ENCODE data around the gene VWC2L. TPM values are rescaled to one million over a fixed set of nuclear protein-coding genes. Genes with fewer than 3 reads are reported as not detected.

Gene VWC2L
- total and polyA plus RNA-seq, 2 donors from 2014 or later = 0.09 TPM; not detected in 1

GRCh38 chr2:214450118-214450894 lies 39.5 kb downstream of the VWC2L start:
- DNase-seq (no peak), FAIRE-seq (no peak)
- H3K27me3 ChIP-seq (ENCODE audit: control insufficient read depth, insufficient read depth, low read length) = no peaks in the 10 kb centered on the region
- H3K9me3 ChIP-seq (ENCODE audit: control insufficient read depth in 2 of 3, insufficient read depth in 1 of 3, low read length in 3 of 3) = no peaks in the 10 kb centered on the region
- no peak for TF ChIP-seq CTCF (IDR thresholded peaks at IDR 0.05; ENCODE audit: borderline replicate concordance, extremely low read depth, insufficient read depth)
- no peak overlapping the region for H3K9ac ChIP-seq (ENCODE audit: low read length in 3 of 3)
- H3K36me3 ChIP-seq (ENCODE audit: control insufficient read depth in 2 of 3, insufficient read depth in 3 of 3, low read length in 3 of 3) = no peaks in the 10 kb centered on the region
- intact Hi-C loops (cut with DNase I) = no loop called here
- no peak overlapping the region for H3K4me3 ChIP-seq (ENCODE audit: low read length in 3 of 3)
- no peak overlapping the region for H3K27ac ChIP-seq (ENCODE audit: low read depth in 2 of 2, low read length in 2 of 2)
- H3K4me1 ChIP-seq (ENCODE audit: control insufficient read depth in 2 of 3, insufficient read depth in 2 of 3, low read depth in 1 of 3, low read length in 3 of 3) = no peaks in the 10 kb centered on the region

- no peak for TF ChIP-seq CTCF (IDR thresholded peaks at IDR 0.05; ENCODE audit: borderline replicate concordance, extremely low read depth, insufficient read depth)
- intact Hi-C loops (cut with DNase I) = no loop called here
- FAIRE-seq = no peak
These were observed 40.8 kb downstream of the VWC2L start for GRCh38 chr2:214451516-214452275.

GRCh38 chr2:214465363-214466146 lies 54.7 kb downstream of the VWC2L start:
- DNase-seq = no peak
- intact Hi-C loops (cut with DNase I) = no loop called here
- no peak overlapping the region for H3K27ac ChIP-seq (ENCODE audit: low read depth in 2 of 2, low read length in 2 of 2)

More at GRCh38 chr2:214451516-214452275, 40.8 kb downstream of the VWC2L start:
- Histone ChIP-seq H3K27ac (ENCODE audit: low read depth in 2 of 2, low read length in 2 of 2) (no peak overlapping the region), H3K4me1 (ENCODE audit: control insufficient read depth in 2 of 3, insufficient read depth in 2 of 3, low read depth in 1 of 3, low read length in 3 of 3) (no peaks in the 10 kb centered on the region), H3K36me3 (ENCODE audit: control insufficient read depth in 2 of 3, insufficient read depth in 3 of 3, low read length in 3 of 3) (no peaks in the 10 kb centered on the region), H3K27me3 (ENCODE audit: control insufficient read depth, insufficient read depth, low read length) (no peaks in the 10 kb centered on the region), H3K4me3 (ENCODE audit: low read length in 3 of 3) (no peak overlapping the region), H3K9me3 (ENCODE audit: control insufficient read depth in 2 of 3, insufficient read depth in 1 of 3, low read length in 3 of 3) (no peaks in the 10 kb centered on the region), H3K9ac (ENCODE audit: low read length in 3 of 3) (no peak overlapping the region)
- no peak for DNase-seq

More at GRCh38 chr2:214465363-214466146, 54.7 kb downstream of the VWC2L start:
- no peaks in the 10 kb centered on the region for H3K36me3 ChIP-seq (ENCODE audit: control insufficient read depth in 2 of 3, insufficient read depth in 3 of 3, low read length in 3 of 3)
- no peak overlapping the region for H3K9ac ChIP-seq (ENCODE audit: low read length in 3 of 3)
- H3K4me1 ChIP-seq (ENCODE audit: control insufficient read depth in 2 of 3, insufficient read depth in 2 of 3, low read depth in 1 of 3, low read length in 3 of 3) = no peaks in the 10 kb centered on the region
- H3K4me3 ChIP-seq (ENCODE audit: low read length in 3 of 3) = no peak overlapping the region
- H3K27me3 ChIP-seq (ENCODE audit: control insufficient read depth, insufficient read depth, low read length) = no peaks in the 10 kb centered on the region
- no peak for TF ChIP-seq CTCF (IDR thresholded peaks at IDR 0.05; ENCODE audit: borderline replicate concordance, extremely low read depth, insufficient read depth)
- H3K9me3 ChIP-seq (ENCODE audit: control insufficient read depth in 2 of 3, insufficient read depth in 1 of 3, low read length in 3 of 3) = no peaks in the 10 kb centered on the region
- no peak for FAIRE-seq
